ENCODE measurements around the gene KRT39. TPM values are rescaled to one million over a fixed set of nuclear protein-coding genes. Genes with fewer than 3 reads are reported as not detected.

KRT39 gene
- total and polyA plus RNA-seq, 10 of the 15 experiments (the other 5 are each of a cell fraction or from before 2014, with no cell fraction given): not detected

DNA sequence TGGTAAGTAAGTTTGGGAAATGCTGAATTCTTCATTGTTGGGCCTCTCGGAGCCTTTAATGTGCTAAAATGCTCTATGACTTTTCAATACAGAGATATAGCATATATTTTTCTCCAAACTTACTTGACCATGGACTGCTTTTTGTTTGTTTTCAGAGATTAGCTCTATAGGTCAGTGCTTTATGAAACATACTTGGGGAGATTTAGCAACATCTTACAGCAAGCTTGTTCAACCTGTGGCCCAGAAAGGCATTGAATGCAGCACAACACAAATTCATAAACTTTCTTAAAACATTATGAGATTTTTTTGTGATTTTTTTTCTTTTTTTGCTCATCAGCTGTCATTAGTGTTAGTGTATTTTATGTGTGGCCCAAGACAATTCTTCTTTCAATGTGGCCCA is 43.2 kb upstream of the KRT39 start (continued):
- TF ChIP-seq IKZF1 (conservative IDR thresholded peaks at IDR 0.05): no peak
- TF ChIP-seq, protein P1, sequence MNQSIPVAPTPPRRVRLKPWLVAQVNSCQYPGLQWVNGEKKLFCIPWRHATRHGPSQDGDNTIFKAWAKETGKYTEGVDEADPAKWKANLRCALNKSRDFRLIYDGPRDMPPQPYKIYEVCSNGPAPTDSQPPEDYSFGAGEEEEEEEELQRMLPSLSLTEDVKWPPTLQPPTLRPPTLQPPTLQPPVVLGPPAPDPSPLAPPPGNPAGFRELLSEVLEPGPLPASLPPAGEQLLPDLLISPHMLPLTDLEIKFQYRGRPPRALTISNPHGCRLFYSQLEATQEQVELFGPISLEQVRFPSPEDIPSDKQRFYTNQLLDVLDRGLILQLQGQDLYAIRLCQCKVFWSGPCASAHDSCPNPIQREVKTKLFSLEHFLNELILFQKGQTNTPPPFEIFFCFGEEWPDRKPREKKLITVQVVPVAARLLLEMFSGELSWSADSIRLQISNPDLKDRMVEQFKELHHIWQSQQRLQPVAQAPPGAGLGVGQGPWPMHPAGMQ (IDR thresholded peaks at IDR 0.05; ENCODE audit: borderline replicate concordance): no peak

DNA sequence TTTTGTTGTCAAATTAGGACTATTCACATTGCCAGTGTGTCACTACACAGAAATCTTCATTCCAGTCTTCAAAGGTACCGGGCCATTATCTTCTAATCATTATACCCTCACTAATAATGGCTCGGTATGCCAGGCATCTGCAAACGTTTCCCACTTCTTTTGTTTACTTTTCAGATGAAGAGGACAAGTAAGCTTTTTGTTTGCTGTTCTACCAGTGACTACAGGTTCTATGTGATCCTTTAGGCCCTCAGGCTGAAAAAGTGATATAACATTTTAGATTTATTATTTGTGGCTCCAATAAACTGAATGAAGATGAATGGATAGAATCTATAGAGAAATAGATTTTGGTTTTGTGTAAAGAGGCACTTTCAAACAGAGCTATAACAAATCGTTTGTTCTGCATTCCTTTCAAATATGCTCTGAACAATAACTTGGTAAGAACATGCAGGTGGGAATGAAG is 42.6 kb upstream of the KRT39 start:
- SMC1A ChIA-PET (ENCODE audit: uncharacterized antibody, unreplicated experiment): no interaction called here
- WGBS (ENCODE audit: insufficient coverage, insufficient replicate concordance, low lambda C conversion rate, missing lambda C conversion rate): 4% methylated on average over 4 of the region's 4 CpGs
- intact Hi-C loops (cut with micrococcal nuclease; ENCODE audit: unreplicated experiment): no loop called here
- no peak overlapping the region for H3K4me3 ChIP-seq
- no peaks in the 10 kb centered on the region for H3K79me2 ChIP-seq (ENCODE audit: control insufficient read depth, insufficient read depth, low read length)
- in situ Hi-C loops (cut with MboI): no loop called here
- DNase-seq (ENCODE audit: low read depth, low spot score): no peak
- no peak for ATAC-seq
- BruUV-seq (replicated peaks): no TSS peak
- no peaks in the 10 kb centered on the region for H3K4me1 ChIP-seq (ENCODE audit: control insufficient read depth, insufficient read depth, low read length)
- no peak for FAIRE-seq
- H3K9ac ChIP-seq (ENCODE audit: control insufficient read depth, insufficient read depth, low read length): no peak overlapping the region
- POLR2A ChIA-PET: no interaction called here
- peaks cover 0 to 3% of the 10 kb centered on the region in 2 experiments; a peak in 2 of 4 replicates for H3K27me3 ChIP-seq (replicated peaks in 1 of 2; ENCODE audit: control insufficient read depth in 2 of 2, insufficient read depth in 2 of 2, low read length in 1 of 2)
- CTCF ChIA-PET: interaction anchor here (0.8 kb wide), 1 partner anchor 45 kb away, joined by 3 read pairs; no protein-coding TSS in a partner anchor
- H3K4me2 ChIP-seq (ENCODE audit: control insufficient read depth, insufficient read depth): no peak overlapping the region
- no peaks in the 10 kb centered on the region for H4K20me1 ChIP-seq (ENCODE audit: control insufficient read depth, insufficient read depth)
- no peak overlapping the region for H2AFZ ChIP-seq (ENCODE audit: control insufficient read depth, low read depth, low read length)
- H3K36me3 ChIP-seq (ENCODE audit: control insufficient read depth in 2 of 2, insufficient read depth in 2 of 2, low read length in 1 of 2): no peaks in the 10 kb centered on the region
- no peaks in the 10 kb centered on the region for H3K9me3 ChIP-seq (replicated peaks; ENCODE audit: control insufficient read depth, insufficient read depth, low read length)
- RAD21 ChIA-PET (ENCODE audit: unreplicated experiment): no interaction called here
- no peak overlapping the region for H3K27ac ChIP-seq (ENCODE audit: control insufficient read depth, insufficient read depth)
- TF ChIP-seq, protein P2, sequence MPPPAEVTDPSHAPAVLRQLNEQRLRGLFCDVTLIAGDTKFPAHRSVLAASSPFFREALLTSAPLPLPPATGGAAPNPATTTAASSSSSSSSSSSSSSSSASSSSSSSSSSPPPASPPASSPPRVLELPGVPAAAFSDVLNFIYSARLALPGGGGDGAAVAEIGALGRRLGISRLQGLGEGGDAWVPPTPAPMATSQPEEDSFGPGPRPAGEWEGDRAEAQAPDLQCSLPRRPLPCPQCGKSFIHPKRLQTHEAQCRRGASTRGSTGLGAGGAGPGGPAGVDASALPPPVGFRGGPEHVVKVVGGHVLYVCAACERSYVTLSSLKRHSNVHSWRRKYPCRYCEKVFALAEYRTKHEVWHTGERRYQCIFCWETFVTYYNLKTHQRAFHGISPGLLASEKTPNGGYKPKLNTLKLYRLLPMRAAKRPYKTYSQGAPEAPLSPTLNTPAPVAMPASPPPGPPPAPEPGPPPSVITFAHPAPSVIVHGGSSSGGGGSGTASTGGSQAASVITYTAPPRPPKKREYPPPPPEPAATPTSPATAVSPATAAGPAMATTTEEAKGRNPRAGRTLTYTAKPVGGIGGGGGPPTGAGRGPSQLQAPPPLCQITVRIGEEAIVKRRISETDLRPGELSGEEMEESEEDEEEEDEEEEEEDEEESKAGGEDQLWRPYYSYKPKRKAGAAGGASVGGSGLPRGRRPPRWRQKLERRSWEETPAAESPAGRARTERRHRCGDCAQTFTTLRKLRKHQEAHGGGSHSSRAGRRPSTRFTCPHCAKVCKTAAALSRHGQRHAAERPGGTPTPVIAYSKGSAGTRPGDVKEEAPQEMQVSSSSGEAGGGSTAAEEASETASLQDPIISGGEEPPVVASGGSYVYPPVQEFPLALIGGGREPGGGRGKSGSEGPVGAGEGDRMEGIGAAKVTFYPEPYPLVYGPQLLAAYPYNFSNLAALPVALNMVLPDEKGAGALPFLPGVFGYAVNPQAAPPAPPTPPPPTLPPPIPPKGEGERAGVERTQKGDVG (CRISPR knock-in tag; IDR thresholded peaks at IDR 0.05): no peak
- TF ChIP-seq, protein P3, sequence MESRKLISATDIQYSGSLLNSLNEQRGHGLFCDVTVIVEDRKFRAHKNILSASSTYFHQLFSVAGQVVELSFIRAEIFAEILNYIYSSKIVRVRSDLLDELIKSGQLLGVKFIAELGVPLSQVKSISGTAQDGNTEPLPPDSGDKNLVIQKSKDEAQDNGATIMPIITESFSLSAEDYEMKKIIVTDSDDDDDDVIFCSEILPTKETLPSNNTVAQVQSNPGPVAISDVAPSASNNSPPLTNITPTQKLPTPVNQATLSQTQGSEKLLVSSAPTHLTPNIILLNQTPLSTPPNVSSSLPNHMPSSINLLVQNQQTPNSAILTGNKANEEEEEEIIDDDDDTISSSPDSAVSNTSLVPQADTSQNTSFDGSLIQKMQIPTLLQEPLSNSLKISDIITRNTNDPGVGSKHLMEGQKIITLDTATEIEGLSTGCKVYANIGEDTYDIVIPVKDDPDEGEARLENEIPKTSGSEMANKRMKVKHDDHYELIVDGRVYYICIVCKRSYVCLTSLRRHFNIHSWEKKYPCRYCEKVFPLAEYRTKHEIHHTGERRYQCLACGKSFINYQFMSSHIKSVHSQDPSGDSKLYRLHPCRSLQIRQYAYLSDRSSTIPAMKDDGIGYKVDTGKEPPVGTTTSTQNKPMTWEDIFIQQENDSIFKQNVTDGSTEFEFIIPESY (IDR thresholded peaks at IDR 0.05): no peak
- TF ChIP-seq SUPT20H (IDR thresholded peaks at IDR 0.05; ENCODE audit: borderline replicate concordance, control insufficient read depth, low read depth, low read length): no peak
- no peak for TF ChIP-seq ZBED1 (IDR thresholded peaks at IDR 0.05; ENCODE audit: borderline replicate concordance)
- TF ChIP-seq, protein P4, sequence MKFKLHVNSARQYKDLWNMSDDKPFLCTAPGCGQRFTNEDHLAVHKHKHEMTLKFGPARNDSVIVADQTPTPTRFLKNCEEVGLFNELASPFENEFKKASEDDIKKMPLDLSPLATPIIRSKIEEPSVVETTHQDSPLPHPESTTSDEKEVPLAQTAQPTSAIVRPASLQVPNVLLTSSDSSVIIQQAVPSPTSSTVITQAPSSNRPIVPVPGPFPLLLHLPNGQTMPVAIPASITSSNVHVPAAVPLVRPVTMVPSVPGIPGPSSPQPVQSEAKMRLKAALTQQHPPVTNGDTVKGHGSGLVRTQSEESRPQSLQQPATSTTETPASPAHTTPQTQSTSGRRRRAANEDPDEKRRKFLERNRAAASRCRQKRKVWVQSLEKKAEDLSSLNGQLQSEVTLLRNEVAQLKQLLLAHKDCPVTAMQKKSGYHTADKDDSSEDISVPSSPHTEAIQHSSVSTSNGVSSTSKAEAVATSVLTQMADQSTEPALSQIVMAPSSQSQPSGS (IDR thresholded peaks at IDR 0.05; ENCODE audit: low read length): no peak
- TF ChIP-seq SMC3 (IDR thresholded peaks at IDR 0.05; ENCODE audit: borderline replicate concordance, low read length): no peak
- TF ChIP-seq, protein P5, sequence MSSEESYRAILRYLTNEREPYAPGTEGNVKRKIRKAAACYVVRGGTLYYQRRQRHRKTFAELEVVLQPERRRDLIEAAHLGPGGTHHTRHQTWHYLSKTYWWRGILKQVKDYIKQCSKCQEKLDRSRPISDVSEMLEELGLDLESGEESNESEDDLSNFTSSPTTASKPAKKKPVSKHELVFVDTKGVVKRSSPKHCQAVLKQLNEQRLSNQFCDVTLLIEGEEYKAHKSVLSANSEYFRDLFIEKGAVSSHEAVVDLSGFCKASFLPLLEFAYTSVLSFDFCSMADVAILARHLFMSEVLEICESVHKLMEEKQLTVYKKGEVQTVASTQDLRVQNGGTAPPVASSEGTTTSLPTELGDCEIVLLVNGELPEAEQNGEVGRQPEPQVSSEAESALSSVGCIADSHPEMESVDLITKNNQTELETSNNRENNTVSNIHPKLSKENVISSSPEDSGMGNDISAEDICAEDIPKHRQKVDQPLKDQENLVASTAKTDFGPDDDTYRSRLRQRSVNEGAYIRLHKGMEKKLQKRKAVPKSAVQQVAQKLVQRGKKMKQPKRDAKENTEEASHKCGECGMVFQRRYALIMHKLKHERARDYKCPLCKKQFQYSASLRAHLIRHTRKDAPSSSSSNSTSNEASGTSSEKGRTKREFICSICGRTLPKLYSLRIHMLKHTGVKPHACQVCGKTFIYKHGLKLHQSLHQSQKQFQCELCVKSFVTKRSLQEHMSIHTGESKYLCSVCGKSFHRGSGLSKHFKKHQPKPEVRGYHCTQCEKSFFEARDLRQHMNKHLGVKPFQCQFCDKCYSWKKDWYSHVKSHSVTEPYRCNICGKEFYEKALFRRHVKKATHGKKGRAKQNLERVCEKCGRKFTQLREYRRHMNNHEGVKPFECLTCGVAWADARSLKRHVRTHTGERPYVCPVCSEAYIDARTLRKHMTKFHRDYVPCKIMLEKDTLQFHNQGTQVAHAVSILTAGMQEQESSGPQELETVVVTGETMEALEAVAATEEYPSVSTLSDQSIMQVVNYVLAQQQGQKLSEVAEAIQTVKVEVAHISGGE (CRISPR knock-in tag; IDR thresholded peaks at IDR 0.05): no peak
- no peak for TF ChIP-seq FOXM1 (IDR thresholded peaks at IDR 0.05; ENCODE audit: low read depth, low read length)
- TF ChIP-seq SMAD5 (IDR thresholded peaks at IDR 0.05; ENCODE audit: low read depth): no peak

Data from GM12878 (cell line).